H1 (cell line): ENCODE data around the gene AVPR1A. TPM values are rescaled to one million over a fixed set of nuclear protein-coding genes. Genes with fewer than 3 reads are reported as not detected.

ENCODE experiments used
- CTCF ChIA-PET: fragments of 300-600 bp; sonication (Branson Sonifier 250); formaldehyde crosslinking; loops from one replicate; lab custom pipeline; 2021; ENCODE audit not compliant: partially characterized antibody; lab: Charles Lee
- POLR2A ChIA-PET: fragments of 300-600 bp; sonication (Branson Sonifier 250); formaldehyde crosslinking; loops from one replicate; lab custom pipeline; 2021; ENCODE audit warnings: inconsistent platforms; ENCODE audit not compliant: partially characterized antibody; lab: Charles Lee
- DNase-seq, 2 experiments: peaks; one replicate each; pipeline versions ENCODE4 v3.0.0 to v3.0.0-alpha.2; 2010 to 2022; ENCODE audit warnings: low spot score in 2 of 2, low read depth in 1 of 2, mixed read lengths in 1 of 2
- FAIRE-seq: peaks from 2 replicates; lab custom pipeline; 2011; peaks lifted over from hg19 to GRCh38; lab: Jason Lieb, UNC
- H2AFZ ChIP-seq: 2 replicates; pipeline ENCODE4 v1.8.1; 2012; ENCODE audit warnings: low read length, inconsistent platforms
- H2AK5ac ChIP-seq: 2 replicates; pipeline ENCODE4 v1.6.1; 2013; ENCODE audit warnings: low read depth, low read length
- H2BK120ac ChIP-seq: replicated peaks from 2 replicates; pipeline ENCODE3; 2013; ENCODE audit warnings: low read depth, low read length, inconsistent platforms
- H2BK12ac ChIP-seq: 2 replicates; pipeline ENCODE4 v1.6.1; 2013; ENCODE audit warnings: low read depth, low read length
- H2BK15ac ChIP-seq: 2 replicates; pipeline ENCODE4 v1.6.1; 2013; ENCODE audit warnings: low read length
- H2BK20ac ChIP-seq: 2 replicates; pipeline ENCODE4 v1.6.1; 2013; ENCODE audit warnings: low read length
- H2BK5ac ChIP-seq: 2 replicates; pipeline ENCODE4 v1.6.1; 2013; ENCODE audit warnings: low read depth, low read length
- H3K14ac ChIP-seq: 2 replicates; pipeline ENCODE4 v1.6.1; 2013; ENCODE audit warnings: inconsistent platforms; ENCODE audit not compliant: insufficient read length
- H3K18ac ChIP-seq: 2 replicates; pipeline ENCODE4 v1.6.1; 2013; ENCODE audit warnings: low read length; ENCODE audit errors: extremely low read depth
- H3K23ac ChIP-seq: 2 replicates; pipeline ENCODE4 v1.6.1; 2013; ENCODE audit warnings: inconsistent platforms; ENCODE audit not compliant: insufficient read length
- H3K23me2 ChIP-seq: 2 replicates; pipeline ENCODE4 v1.6.1; 2013; ENCODE audit warnings: low read depth, low read length
- H3K27ac ChIP-seq: 2 replicates; pipeline ENCODE4 v1.6.1; 2011; ENCODE audit warnings: low read depth, low read length, inconsistent platforms
- H3K27me3 ChIP-seq, 4 experiments: replicated peaks in 1 of 4; 1 replicate in 1 of 4; 2 replicates in 3 of 4; pipeline versions ENCODE4 v1.6.1 to v1.8.1; 2011 to 2013; ENCODE audit warnings: low read length in 3 of 4, mild to moderate bottlenecking in 3 of 4, inconsistent platforms in 2 of 4, mixed read lengths in 2 of 4, moderate library complexity in 1 of 4; ENCODE audit not compliant: control insufficient read depth in 3 of 4, insufficient read depth in 3 of 4; ENCODE audit errors: extremely low read depth in 1 of 4
- H3K36me3 ChIP-seq, 4 experiments: 2 replicates each; pipeline versions ENCODE4 v1.6.1 to v1.8.1; 2011 to 2013; ENCODE audit warnings: mild to moderate bottlenecking in 4 of 4, low read length in 3 of 4, moderate library complexity in 2 of 4, control low read depth in 1 of 4, inconsistent platforms in 1 of 4; ENCODE audit not compliant: insufficient read depth in 4 of 4, control insufficient read depth in 2 of 4
- H3K4ac ChIP-seq: replicated peaks from 2 replicates; pipeline ENCODE3; 2013; ENCODE audit warnings: low read length, low read depth, mixed read lengths, inconsistent platforms; ENCODE audit not compliant: insufficient read length
- H3K4me1 ChIP-seq, 4 experiments: replicated peaks in 1 of 4; 1 replicate in 1 of 4; 2 replicates in 3 of 4; pipeline versions ENCODE4 v1.6.1 to v1.8.1; 2011 to 2013; ENCODE audit warnings: low read length in 3 of 4, inconsistent platforms in 2 of 4, mixed read lengths in 1 of 4; ENCODE audit not compliant: insufficient read depth in 4 of 4, control insufficient read depth in 3 of 4
- H3K4me2 ChIP-seq, 2 experiments: 2 replicates each; pipeline versions ENCODE4 v1.6.1 to v1.8.1; 2011 to 2013; ENCODE audit warnings: low read depth in 2 of 2, low read length in 2 of 2, control low read depth in 1 of 2, inconsistent platforms in 1 of 2, mild to moderate bottlenecking in 1 of 2; ENCODE audit not compliant: insufficient read depth in 1 of 2
- H3K4me3 ChIP-seq, 4 experiments: fragments of 200-600, 300-600 bp in 1 of 4; sonication (generic), shearing (Covaris generic), sonication (Bioruptor Twin) in 1 of 4; 2 replicates each; pipeline versions ENCODE4 v1.5.1 to v1.8.1; 2011 to 2016; ENCODE audit warnings: low read length in 4 of 4, low read depth in 3 of 4, control low read depth in 2 of 4, inconsistent platforms in 2 of 4, mild to moderate bottlenecking in 2 of 4, mixed read lengths in 1 of 4, moderate library complexity in 1 of 4; ENCODE audit not compliant: insufficient read depth in 2 of 4; ENCODE audit errors: extremely low read depth in 1 of 4
- H3K56ac ChIP-seq: replicated peaks from 2 replicates; pipeline ENCODE3; 2013; ENCODE audit warnings: low read depth, mild to moderate bottlenecking, mixed read lengths, low read length, inconsistent platforms; ENCODE audit not compliant: insufficient read length
- H3K79me1 ChIP-seq: 2 replicates; pipeline ENCODE4 v1.6.1; 2013; ENCODE audit warnings: low read depth, low read length, control low read depth
- H3K79me2 ChIP-seq, 2 experiments: 2 replicates each; pipeline versions ENCODE4 v1.6.1 to v1.8.1; 2012 to 2013; ENCODE audit warnings: low read length in 2 of 2, mild to moderate bottlenecking in 2 of 2, inconsistent platforms in 1 of 2; ENCODE audit not compliant: insufficient read depth in 2 of 2, control insufficient read depth in 1 of 2
- H3K9ac ChIP-seq, 4 experiments: replicated peaks in 1 of 4; 1 replicate in 1 of 4; 2 replicates in 3 of 4; pipeline versions ENCODE4 v1.6.1 to v1.8.1; 2011 to 2013; ENCODE audit warnings: low read depth in 3 of 4, low read length in 3 of 4, control low read depth in 2 of 4, mild to moderate bottlenecking in 2 of 4, moderate library complexity in 2 of 4, inconsistent platforms in 1 of 4; ENCODE audit errors: extremely low read depth in 1 of 4
- H3K9me3 ChIP-seq, 2 experiments: 2 replicates each; pipeline versions ENCODE4 v1.6.1 to v1.8.1; 2012 to 2013; ENCODE audit warnings: mild to moderate bottlenecking in 2 of 2, moderate library complexity in 2 of 2, control low read depth in 1 of 2, inconsistent platforms in 1 of 2, low read depth in 1 of 2, low read length in 1 of 2, mixed read lengths in 1 of 2; ENCODE audit not compliant: insufficient read depth in 2 of 2
- H4K20me1 ChIP-seq, 2 experiments: replicated peaks in 1 of 2; 2 replicates each; pipeline versions ENCODE3 to v1.8.1; 2011 to 2013; ENCODE audit warnings: inconsistent platforms in 2 of 2, low read length in 2 of 2, mild to moderate bottlenecking in 1 of 2; ENCODE audit not compliant: insufficient read depth in 2 of 2, control insufficient read depth in 1 of 2
- H4K5ac ChIP-seq: 2 replicates; pipeline ENCODE4 v1.6.1; 2013; ENCODE audit warnings: low read length, low read depth, mixed read lengths, inconsistent platforms; ENCODE audit not compliant: insufficient read length
- H4K8ac ChIP-seq: 2 replicates; pipeline ENCODE4 v1.8.0; 2013; ENCODE audit warnings: mild to moderate bottlenecking, moderate library complexity, low read length, inconsistent platforms; ENCODE audit not compliant: insufficient read depth; ENCODE audit errors: extremely low read depth
- H4K91ac ChIP-seq: replicated peaks from 2 replicates; pipeline ENCODE3; 2013; ENCODE audit warnings: low read length, mixed read lengths, inconsistent platforms; ENCODE audit not compliant: insufficient read length
- ASH2L ChIP-seq: fragments of 200-600, 300-600 bp; sonication (generic); IDR thresholded peaks from one replicate; pipeline ENCODE4 v1.7.1; 2017; ENCODE audit warnings: low read length
- CTCF ChIP-seq, 3 experiments: IDR thresholded peaks; 1 replicate in 2 of 3; 2 replicates in 1 of 3; pipeline versions ENCODE4 v1.5.1 to v1.6.1; 2011; ENCODE audit warnings: low read length in 3 of 3, mild to moderate bottlenecking in 3 of 3, inconsistent platforms in 2 of 3, low read depth in 1 of 3, moderate library complexity in 1 of 3; ENCODE audit not compliant: insufficient read depth in 1 of 3; ENCODE audit errors: control extremely low read depth in 1 of 3
- EGR1 ChIP-seq: IDR thresholded peaks from 2 replicates; pipeline ENCODE4 v1.6.1; 2011; ENCODE audit warnings: low read depth, low read length, borderline replicate concordance
- NANOG ChIP-seq: IDR thresholded peaks from 2 replicates; pipeline ENCODE4 v1.6.1; 2011; ENCODE audit warnings: low read length, low read depth, mild to moderate bottlenecking, inconsistent platforms; ENCODE audit not compliant: insufficient read depth, poor library complexity, severe bottlenecking
- RAD21 ChIP-seq, 2 experiments: IDR thresholded peaks in 1 of 2; conservative IDR thresholded peaks in 1 of 2; 2 replicates each; pipeline ENCODE4 v1.6.1; 2011; ENCODE audit warnings: low read depth in 2 of 2, low read length in 2 of 2, improper control_type of control experiment in 1 of 2, inconsistent platforms in 1 of 2, mild to moderate bottlenecking in 1 of 2, moderate library complexity in 1 of 2
- RXRA ChIP-seq: IDR thresholded peaks from 2 replicates; pipeline ENCODE4 v1.6.1; 2011; ENCODE audit warnings: low read depth, mild to moderate bottlenecking, low read length, moderate library complexity; ENCODE audit not compliant: insufficient read depth
- SP1 ChIP-seq: IDR thresholded peaks from 2 replicates; pipeline ENCODE4 v1.6.1; 2011; ENCODE audit warnings: low read depth, low read length
- TBP ChIP-seq: IDR thresholded peaks from 2 replicates; pipeline ENCODE4 v1.6.1; 2011; ENCODE audit warnings: low read depth, low read length, improper control_type of control experiment
- TCF12 ChIP-seq: IDR thresholded peaks from 2 replicates; pipeline ENCODE4 v1.6.1; 2011; ENCODE audit warnings: low read depth, mild to moderate bottlenecking, low read length
- WGBS, 2 experiments: shearing (Covaris generic) in 1 of 2; methylation state at CpG; one replicate each; pipeline versions ENCODE4 v1.1.6 to v1.1.7; 2013 to 2015; ENCODE audit warnings: low lambda C conversion rate in 2 of 2, mixed read lengths in 2 of 2, inconsistent platforms in 1 of 2, low coverage in 1 of 2, missing lambda C conversion rate in 1 of 2; ENCODE audit not compliant: insufficient replicate concordance in 2 of 2, insufficient coverage in 1 of 2, insufficient read length in 1 of 2; ENCODE audit errors: extremely low coverage in 1 of 2, missing lambda C conversion rate in 1 of 2; 5-methylcytosine and 5-hydroxymethylcytosine counted together
- polyA plus RNA-seq, 7 experiments: library from polyadenylated mRNA; depleted of rRNA in 3 of 7; stranded (reverse) in 5 of 7; unstranded in 2 of 7; fragments of >200 nt in 5 of 7; fragments of 200-250 nt in 2 of 7; gene quantifications; 1 replicate in 5 of 7; 2 replicates in 1 of 7; 4 replicates in 1 of 7; pipeline versions ENCODE4 v1.2.1 to v1.2.3, GENCODE V29; 2011 to 2013; ENCODE audit warnings: missing spikeins in 2 of 7, mixed read lengths in 2 of 7
- total RNA-seq: library from RNA; stranded (reverse); fragmentation: NEBNext Ultra II Directional; extraction: Animal tissue kit (Norgen Biotek cat#: 25700); gene quantifications from 2 replicates; pipeline ENCODE4 v1.2.1, GENCODE V29; 2021
- TF ChIP-seq, protein P1 (sequence below): IDR thresholded peaks from 2 replicates; pipeline ENCODE4 v1.6.1; 2011; ENCODE audit warnings: low read depth, mild to moderate bottlenecking, low read length; ENCODE audit not compliant: insufficient read depth

AVPR1A gene
- total and polyA plus RNA-seq, 2 of the 8 experiments (the other 6 are each of a cell fraction or from before 2014, with no cell fraction given): 0.14 to 0.20 TPM

DNA sequence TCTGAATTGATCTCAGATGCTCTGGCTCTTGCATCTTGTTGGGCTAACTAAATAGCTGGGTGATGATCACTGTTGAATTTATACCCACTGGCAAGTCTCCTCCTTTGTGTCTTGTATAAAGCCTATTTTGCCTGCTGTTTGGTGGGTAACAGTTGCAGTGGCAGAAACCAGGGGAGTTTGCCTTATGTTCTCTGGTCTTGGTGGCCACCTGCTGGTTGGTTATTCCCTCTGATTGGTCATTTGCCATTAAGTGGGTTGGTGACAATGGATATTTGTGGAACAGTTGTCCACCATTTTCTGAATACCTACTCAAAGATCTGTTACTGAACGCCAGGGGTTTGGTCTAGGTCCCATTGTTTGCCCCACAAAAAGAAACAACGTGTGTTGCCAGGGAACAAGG, 52.1 kb downstream of the AVPR1A start:
- Histone ChIP-seq H3K4me3 (no peak overlapping the region), H3K79me1 (no peaks in the 10 kb centered on the region), H2BK15ac (no peak overlapping the region), H2AFZ (no peak overlapping the region), H3K23ac (no peak overlapping the region), H3K9ac (no peak overlapping the region), H3K27me3 (no peaks in the 10 kb centered on the region), H2BK5ac (no peak overlapping the region), H4K20me1 (no peaks in the 10 kb centered on the region), H2BK20ac (no peak overlapping the region), H3K18ac (no peak overlapping the region), H2BK12ac (no peak overlapping the region), H3K56ac (no peak overlapping the region), H3K36me3 (no peaks in the 10 kb centered on the region), H4K5ac (no peak overlapping the region), H2AK5ac (no peak overlapping the region), H3K4ac (no peak overlapping the region), H4K91ac (no peak overlapping the region), H3K27ac (no peak overlapping the region), H4K8ac (no peak overlapping the region), H3K23me2 (no peaks in the 10 kb centered on the region), H2BK120ac (no peak overlapping the region), H3K4me2 (no peak overlapping the region), H3K4me1 (no peaks in the 10 kb centered on the region), H3K79me2 (no peaks in the 10 kb centered on the region), H3K14ac (no peak overlapping the region), H3K9me3 (no peaks in the 10 kb centered on the region)
- WGBS, 2 experiments: 92% methylated on average over 2 of the region's 2 CpGs; no CpG with 5 or more reads in 1 of the 2 experiments
- FAIRE-seq (peak; percentile 19), DNase-seq (no peak)
- CTCF ChIA-PET: interaction anchor here (0.7 to 1.7 kb wide), 6 partner anchors 9 to 189 kb away, joined by 3 to 6 read pairs (median 4); no protein-coding TSS in a partner anchor
- POLR2A ChIA-PET: no interaction called here
- no peak for TF ChIP-seq NANOG
- no peak for TF ChIP-seq TCF12
- TF ChIP-seq, protein P1, sequence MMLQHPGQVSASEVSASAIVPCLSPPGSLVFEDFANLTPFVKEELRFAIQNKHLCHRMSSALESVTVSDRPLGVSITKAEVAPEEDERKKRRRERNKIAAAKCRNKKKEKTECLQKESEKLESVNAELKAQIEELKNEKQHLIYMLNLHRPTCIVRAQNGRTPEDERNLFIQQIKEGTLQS: no peak
- peak; percentile 46 to 56 for TF ChIP-seq RAD21 (IDR thresholded peaks at IDR 0.05 in 1 of 2, conservative IDR thresholded peaks at IDR 0.05 in 1 of 2; ENCODE audit: low read depth in 2 of 2, low read length in 2 of 2)
- TF ChIP-seq EGR1: no peak
- peak in 1 of 3 experiments; percentile 23; a peak in 1 of 4 replicates for TF ChIP-seq CTCF (IDR thresholded peaks at IDR 0.05; ENCODE audit: control extremely low read depth in 1 of 3, insufficient read depth in 1 of 3, low read depth in 1 of 3, low read length in 3 of 3)
- TF ChIP-seq SP1: no peak
- TF ChIP-seq ASH2L: no peak
- TF ChIP-seq RXRA: no peak
- no peak for TF ChIP-seq TBP
